ENCODE results near the gene PSG11. TPM values are rescaled to one million over a fixed set of nuclear protein-coding genes. Genes with fewer than 3 reads are reported as not detected.
"Not testable (repeated sequence)": the region's sequence is repeated elsewhere in the genome, so short reads cannot be mapped to it uniquely, and the experiment has no call there.

The PSG11 gene
- total RNA-seq, 1 experiment from 2014 or later, result not detected

DNA sequence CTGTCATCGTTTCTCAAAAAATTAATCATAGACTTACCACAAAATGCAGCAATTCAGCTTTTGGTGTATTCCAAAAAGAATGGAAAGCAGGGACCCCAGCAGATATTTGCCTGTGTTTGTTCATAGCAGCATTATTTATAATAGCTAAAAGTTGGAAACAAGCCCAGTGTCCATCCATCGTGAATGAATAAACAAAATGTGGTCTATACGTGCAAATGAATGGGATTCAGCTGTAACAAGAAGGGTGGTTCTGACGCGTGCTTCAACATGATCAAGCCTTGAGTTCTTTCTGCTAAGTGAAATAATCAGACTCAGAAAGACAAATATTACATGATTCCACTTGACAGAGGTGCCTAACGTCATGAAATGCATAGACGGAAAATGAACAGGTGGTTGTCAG is 36.4 kb downstream of the PSG11 start:
- no peak for TF ChIP-seq CTCF (IDR thresholded peaks at IDR 0.05; ENCODE audit: unreplicated experiment)
- intact Hi-C loops (cut with micrococcal nuclease), result no loop called here
- Mint-ChIP-seq H3K36me3 (ENCODE audit: insufficient read depth, unreplicated experiment) (peaks cover 8% of the 10 kb centered on the region), H3K9me3 (ENCODE audit: unreplicated experiment) (no peaks in the 10 kb centered on the region), H3K27me3 (ENCODE audit: insufficient read depth, unreplicated experiment) (no peaks in the 10 kb centered on the region), H3K4me1 (ENCODE audit: insufficient read depth, unreplicated experiment) (peaks cover 16% of the 10 kb centered on the region), H3K27ac (ENCODE audit: low read depth, unreplicated experiment) (no peak overlapping the region), H3K4me3 (ENCODE audit: unreplicated experiment) (no peak overlapping the region)
- no TSS peak for BruUV-seq (replicated peaks)
- CTCF ChIA-PET, result no interaction called here
- no peak for DNase-seq (ENCODE audit: unreplicated experiment)
- POLR2A ChIA-PET, result interaction anchor here (0.9 kb wide), 1 partner anchor 31 kb away, joined by 3 read pairs; no protein-coding TSS in a partner anchor

GRCh38 chr19:42989186-42989585 is 37.1 kb downstream of the PSG11 start:
- H3K27me3 Mint-ChIP-seq (ENCODE audit: insufficient read depth, unreplicated experiment); H3K9me3 Mint-ChIP-seq (ENCODE audit: unreplicated experiment); BruUV-seq (replicated peaks); H3K27ac Mint-ChIP-seq (ENCODE audit: low read depth, unreplicated experiment); H3K4me3 Mint-ChIP-seq (ENCODE audit: unreplicated experiment); DNase-seq (ENCODE audit: unreplicated experiment); H3K36me3 Mint-ChIP-seq (ENCODE audit: insufficient read depth, unreplicated experiment); intact Hi-C loops (cut with micrococcal nuclease); CTCF ChIA-PET; POLR2A ChIA-PET: not testable (repeated sequence)
- H3K4me1 Mint-ChIP-seq (ENCODE audit: insufficient read depth, unreplicated experiment), result peaks cover 16% of the 10 kb centered on the region

DNA sequence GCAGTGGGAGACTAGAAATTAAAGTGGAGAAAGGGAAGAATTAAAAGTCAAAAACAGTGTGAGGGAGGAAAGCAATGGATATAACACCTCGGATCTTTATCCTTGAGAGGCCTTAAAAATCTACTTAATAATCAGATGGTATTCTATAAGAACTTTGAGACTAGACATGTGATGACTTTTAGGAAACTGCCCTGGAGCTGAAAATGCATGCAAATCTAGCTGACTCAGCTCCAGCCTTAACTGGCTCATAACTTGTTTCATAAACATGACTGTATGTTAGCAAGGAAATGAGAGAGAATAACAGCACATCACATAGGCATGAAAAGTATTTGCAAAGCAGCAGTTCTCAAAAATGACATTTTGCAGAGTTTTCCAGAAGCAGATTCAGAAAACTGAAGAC is 38.1 kb downstream of the PSG11 start:
- H3K4me3 Mint-ChIP-seq (ENCODE audit: unreplicated experiment); H3K27ac Mint-ChIP-seq (ENCODE audit: low read depth, unreplicated experiment); intact Hi-C loops (cut with micrococcal nuclease); DNase-seq (ENCODE audit: unreplicated experiment); H3K27me3 Mint-ChIP-seq (ENCODE audit: insufficient read depth, unreplicated experiment); H3K9me3 Mint-ChIP-seq (ENCODE audit: unreplicated experiment); BruUV-seq (replicated peaks); POLR2A ChIA-PET; H3K36me3 Mint-ChIP-seq (ENCODE audit: insufficient read depth, unreplicated experiment): not testable (repeated sequence)
- H3K4me1 Mint-ChIP-seq (ENCODE audit: insufficient read depth, unreplicated experiment), result peaks cover 16% of the 10 kb centered on the region
- CTCF ChIA-PET, result interaction anchor here (0.7 kb wide), 1 partner anchor 13 kb away, joined by 5 read pairs; no protein-coding TSS in a partner anchor

GRCh38 chr19:42985588-42985987 is 40.7 kb downstream of the PSG11 start:
- Mint-ChIP-seq H3K4me1 (ENCODE audit: insufficient read depth, unreplicated experiment) (peaks cover 10% of the 10 kb centered on the region), H3K27me3 (ENCODE audit: insufficient read depth, unreplicated experiment) (peaks cover 6% of the 10 kb centered on the region), H3K27ac (ENCODE audit: low read depth, unreplicated experiment) (no peak overlapping the region), H3K9me3 (ENCODE audit: unreplicated experiment) (peaks cover 7% of the 10 kb centered on the region), H3K4me3 (ENCODE audit: unreplicated experiment) (no peak overlapping the region), H3K36me3 (ENCODE audit: insufficient read depth, unreplicated experiment) (peaks cover 8% of the 10 kb centered on the region)
- TF ChIP-seq CTCF (IDR thresholded peaks at IDR 0.05; ENCODE audit: unreplicated experiment), result no peak
- no peak for DNase-seq (ENCODE audit: unreplicated experiment)
- intact Hi-C loops (cut with micrococcal nuclease), result no loop called here
- ChIA-PET CTCF (interaction anchor here (0.8 to 1.0 kb wide), 3 partner anchors 43 to 244 kb away, joined by 3 to 4 read pairs (median 3); no protein-coding TSS in a partner anchor), POLR2A (no interaction called here)
- BruUV-seq (replicated peaks), result no TSS peak

DNA sequence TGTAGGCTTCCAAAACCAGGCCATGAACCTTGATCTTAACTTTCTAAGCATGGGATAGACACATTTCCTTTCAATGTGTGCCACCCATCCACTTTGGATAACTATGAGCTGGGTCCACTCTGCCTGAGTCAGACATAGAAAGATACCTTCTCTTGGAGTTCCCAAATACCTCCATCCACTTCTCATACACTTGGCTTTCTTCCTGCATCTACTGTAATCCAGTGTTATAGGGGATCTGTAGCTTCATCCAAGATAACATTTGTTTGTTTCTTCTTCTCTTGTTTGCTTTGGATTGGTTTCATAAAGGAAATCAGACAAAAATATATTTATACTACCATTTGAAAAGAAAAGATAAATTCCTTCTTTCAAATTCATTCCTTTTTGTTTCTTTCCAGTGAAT is 44.2 kb downstream of the PSG11 start:
- not testable (repeated sequence) for H3K27me3 Mint-ChIP-seq (ENCODE audit: insufficient read depth, unreplicated experiment)

GRCh38 chr19:42971451-42971850 is 54.8 kb downstream of the PSG11 start:
- H3K4me3 Mint-ChIP-seq (ENCODE audit: unreplicated experiment); H3K27ac Mint-ChIP-seq (ENCODE audit: low read depth, unreplicated experiment); H3K9me3 Mint-ChIP-seq (ENCODE audit: unreplicated experiment); H3K4me1 Mint-ChIP-seq (ENCODE audit: insufficient read depth, unreplicated experiment); POLR2A ChIA-PET; intact Hi-C loops (cut with micrococcal nuclease); CTCF ChIA-PET; BruUV-seq (replicated peaks); H3K36me3 Mint-ChIP-seq (ENCODE audit: insufficient read depth, unreplicated experiment); H3K27me3 Mint-ChIP-seq (ENCODE audit: insufficient read depth, unreplicated experiment); DNase-seq (ENCODE audit: unreplicated experiment): not testable (repeated sequence)

More for the DNA sequence above, 44.2 kb downstream of the PSG11 start:
- H3K4me1 Mint-ChIP-seq (ENCODE audit: insufficient read depth, unreplicated experiment); POLR2A ChIA-PET; intact Hi-C loops (cut with micrococcal nuclease); BruUV-seq (replicated peaks); DNase-seq (ENCODE audit: unreplicated experiment); CTCF ChIA-PET; H3K9me3 Mint-ChIP-seq (ENCODE audit: unreplicated experiment); H3K4me3 Mint-ChIP-seq (ENCODE audit: unreplicated experiment); H3K27ac Mint-ChIP-seq (ENCODE audit: low read depth, unreplicated experiment); H3K36me3 Mint-ChIP-seq (ENCODE audit: insufficient read depth, unreplicated experiment): not testable (repeated sequence)
